Calu3 (cell line): ENCODE data around the gene GJA4. TPM values are rescaled to one million over a fixed set of nuclear protein-coding genes. Genes with fewer than 3 reads are reported as not detected.

ENCODE experiments used
- BruUV-seq: library from RNA; stranded (reverse); fragments of 400-500 nt; replicated peaks from 2 replicates; lab custom pipeline; 2021; lab: Mats Ljungman, UMichigan
- CTCF ChIA-PET: fragments of 300-600 bp; sonication (Branson Sonifier 250); formaldehyde crosslinking; loops from one replicate; lab custom pipeline; 2022; ENCODE audit warnings: antibody characterized with exemption; lab: Charles Lee
- DNase-seq: peaks from one replicate; pipeline ENCODE4 v3.0.0; 2022
- H3K27ac Mint-ChIP-seq: one replicate; pipeline ENCODE4 v1.8.0; 2022; ENCODE audit warnings: mixed read lengths; ENCODE audit not compliant: unreplicated experiment
- H3K27me3 Mint-ChIP-seq: one replicate; pipeline ENCODE4 v1.8.0; 2022; ENCODE audit warnings: mixed read lengths; ENCODE audit not compliant: unreplicated experiment
- H3K36me3 Mint-ChIP-seq: one replicate; pipeline ENCODE4 v1.8.0; 2022; ENCODE audit warnings: mild to moderate bottlenecking, moderate library complexity, mixed read lengths; ENCODE audit not compliant: insufficient read depth, unreplicated experiment
- H3K4me1 Mint-ChIP-seq: one replicate; pipeline ENCODE4 v1.8.0; 2022; ENCODE audit warnings: mild to moderate bottlenecking, low read depth, mixed read lengths; ENCODE audit not compliant: unreplicated experiment
- H3K4me3 Mint-ChIP-seq: one replicate; pipeline ENCODE4 v1.8.0; 2022; ENCODE audit warnings: mild to moderate bottlenecking, low read depth, moderate library complexity, mixed read lengths; ENCODE audit not compliant: unreplicated experiment
- H3K9me3 Mint-ChIP-seq: one replicate; pipeline ENCODE4 v1.8.0; 2022; ENCODE audit warnings: low read depth, mixed read lengths; ENCODE audit not compliant: unreplicated experiment
- CTCF ChIP-seq: fragments of 200-600 bp; IDR thresholded peaks from one replicate; pipeline ENCODE4 v1.8.0; 2022; ENCODE audit warnings: antibody characterized with exemption; ENCODE audit not compliant: unreplicated experiment
- intact Hi-C: fragments of 100-400 bp; cut with micrococcal nuclease; formaldehyde crosslinking; loops from one replicate; pipeline ENCODE4 v1.10.0; 2022; ENCODE audit not compliant: unreplicated experiment
- total RNA-seq: library from RNA; stranded (reverse); gene quantifications from 2 replicates; pipeline ENCODE4 v1.2.3, GENCODE V29; 2022

The GJA4 gene
- total RNA-seq, 1 experiment from 2014 or later = not detected

DNA sequence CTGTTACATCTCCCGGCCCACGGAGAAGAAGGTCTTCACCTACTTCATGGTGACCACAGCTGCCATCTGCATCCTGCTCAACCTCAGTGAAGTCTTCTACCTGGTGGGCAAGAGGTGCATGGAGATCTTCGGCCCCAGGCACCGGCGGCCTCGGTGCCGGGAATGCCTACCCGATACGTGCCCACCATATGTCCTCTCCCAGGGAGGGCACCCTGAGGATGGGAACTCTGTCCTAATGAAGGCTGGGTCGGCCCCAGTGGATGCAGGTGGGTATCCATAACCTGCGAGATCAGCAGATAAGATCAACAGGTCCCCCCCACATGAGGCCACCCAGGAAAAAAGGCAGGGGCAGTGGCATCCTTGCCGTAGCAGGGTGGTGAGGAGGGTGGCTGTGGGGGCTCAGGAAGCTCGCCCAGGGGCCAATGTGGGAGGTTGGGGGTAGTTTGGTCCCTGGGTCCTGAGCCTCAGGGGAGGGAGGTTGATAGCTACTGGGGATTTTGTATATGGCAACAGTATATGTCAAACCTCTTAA is 31.0 kb upstream of the GJA4 start:
- Mint-ChIP-seq H3K36me3 (peaks cover 10% of the 10 kb centered on the region), H3K9me3 (no peaks in the 10 kb centered on the region), H3K27ac (no peak overlapping the region), H3K4me3 (no peak overlapping the region), H3K4me1 (peaks cover 31% of the 10 kb centered on the region), H3K27me3 (no peaks in the 10 kb centered on the region)
- no peak for DNase-seq
- CTCF ChIA-PET = interaction anchor here (1.3 kb wide), 1 partner anchor 78 kb away, joined by 3 read pairs; no protein-coding TSS in a partner anchor
- TF ChIP-seq CTCF = no peak
- intact Hi-C loops = loop anchor here (2.0 kb wide), 1 partner anchor 19 kb away; the partner anchor contains the start of gene GJB3
- BruUV-seq = no TSS peak

GRCh38 chr1:34762474-34763141 is 30.2 kb upstream of the GJA4 start:
- H3K27ac Mint-ChIP-seq = no peak overlapping the region
- CTCF ChIA-PET = interaction anchor here (0.7 to 1.3 kb wide), 3 partner anchors 20 to 78 kb away, joined by 3 to 6 read pairs (median 5); no protein-coding TSS in a partner anchor

DNA sequence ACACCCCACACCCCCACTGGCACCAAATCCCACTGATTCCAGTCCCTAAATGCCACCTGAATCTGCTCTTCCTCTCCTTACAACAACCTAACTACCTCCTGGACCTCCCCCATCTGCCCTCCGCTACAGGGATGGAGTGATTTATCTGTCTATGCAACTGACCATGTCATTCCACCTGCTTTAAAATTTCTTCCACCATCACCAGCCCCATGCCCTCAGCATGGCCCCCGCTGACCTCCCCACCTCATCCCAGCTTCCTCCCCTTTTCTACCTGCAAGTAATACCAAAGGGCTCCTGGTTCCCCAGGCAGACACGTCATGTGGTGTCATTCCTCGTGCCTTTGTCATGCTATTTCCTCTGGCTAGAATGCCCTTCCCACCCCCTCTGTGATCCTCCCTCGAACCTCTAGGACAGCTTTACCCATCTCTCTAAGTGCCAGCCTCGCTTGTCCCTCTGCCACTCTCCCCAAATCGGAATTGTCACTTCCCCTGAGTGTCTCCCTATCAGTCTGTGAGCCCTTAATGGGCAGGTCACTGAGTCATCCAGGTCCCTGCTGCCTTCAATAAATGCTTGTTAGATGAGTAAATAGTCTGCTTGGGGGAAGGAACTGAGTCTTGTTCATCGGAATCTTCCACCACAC is 29.5 kb upstream of the GJA4 start:
- DNase-seq = peak; percentile 53
- H3K36me3 Mint-ChIP-seq = peaks cover 10% of the 10 kb centered on the region
- BruUV-seq = no TSS peak
- H3K4me1 Mint-ChIP-seq = peaks cover 31% of the 10 kb centered on the region
- intact Hi-C loops = loop anchor here (2.0 kb wide), 1 partner anchor 18 kb away; the partner anchor contains the start of gene GJB3
- no peak for TF ChIP-seq CTCF
- no peaks in the 10 kb centered on the region for H3K9me3 Mint-ChIP-seq
- CTCF ChIA-PET = interaction anchor here (0.7 to 1.3 kb wide), 3 partner anchors 21 to 79 kb away, joined by 3 to 6 read pairs (median 5); no protein-coding TSS in a partner anchor
- no peaks in the 10 kb centered on the region for H3K27me3 Mint-ChIP-seq
- H3K27ac Mint-ChIP-seq = no peak overlapping the region
- peak overlapping the region; percentile 37 for H3K4me3 Mint-ChIP-seq

More at GRCh38 chr1:34762474-34763141, 30.2 kb upstream of the GJA4 start:
- Mint-ChIP-seq H3K4me3 (peak overlapping the region; percentile 37), H3K4me1 (peaks cover 31% of the 10 kb centered on the region), H3K36me3 (peaks cover 10% of the 10 kb centered on the region), H3K27me3 (no peaks in the 10 kb centered on the region), H3K9me3 (no peaks in the 10 kb centered on the region)
- BruUV-seq = no TSS peak
- no peak for TF ChIP-seq CTCF
- DNase-seq = peak; percentile 45
- intact Hi-C loops = loop anchor here (2.0 kb wide), 1 partner anchor 18 kb away; the partner anchor contains the start of gene GJB3

DNA sequence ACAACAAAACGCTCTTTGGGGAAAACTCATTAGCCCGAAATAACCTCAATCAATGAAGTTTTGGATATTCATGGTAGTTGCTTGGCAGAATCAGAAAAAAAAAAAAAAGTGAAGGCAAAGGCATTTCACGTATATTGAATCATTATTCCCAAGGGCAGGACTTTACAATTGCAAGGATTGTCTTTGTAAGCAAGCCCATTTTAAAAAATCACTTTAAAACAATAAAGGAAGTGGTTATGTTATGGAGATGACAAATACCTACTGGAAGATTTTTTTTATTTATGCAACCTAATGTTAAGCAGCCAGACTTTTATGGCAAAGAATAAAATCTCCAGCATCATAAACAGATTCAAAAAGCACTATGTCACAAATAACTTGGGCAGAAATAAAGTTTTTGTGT is 23.9 kb upstream of the GJA4 start:
- no peak for TF ChIP-seq CTCF
- BruUV-seq = no TSS peak
- H3K4me3 Mint-ChIP-seq = no peak overlapping the region
- peaks cover under 1% of the 10 kb centered on the region for H3K36me3 Mint-ChIP-seq
- no peak overlapping the region for H3K27ac Mint-ChIP-seq
- H3K27me3 Mint-ChIP-seq = no peaks in the 10 kb centered on the region
- no peaks in the 10 kb centered on the region for H3K9me3 Mint-ChIP-seq
- intact Hi-C loops = no loop called here
- H3K4me1 Mint-ChIP-seq = peaks cover 2% of the 10 kb centered on the region
- CTCF ChIA-PET = interaction anchor here (0.6 kb wide), 1 partner anchor 389 kb away, joined by 3 read pairs; no protein-coding TSS in a partner anchor
- DNase-seq = no peak
